Measurements from ENCODE around the gene DLGAP4.

DLGAP4 gene

GRCh38 chr20:36313926-36314325, 7.8 kb downstream of the DLGAP4 start:
- TF ChIP-seq CTCF (IDR thresholded peaks at IDR 0.05; ENCODE audit: control insufficient read depth, extremely low read depth, insufficient read depth) = no peak
- no peak overlapping the region for H3K4me3 ChIP-seq (ENCODE audit: low read depth, low read length)
- DNase-seq (ENCODE audit: low read depth) = no peak

GRCh38 chr20:36314734-36315544, 8.8 kb downstream of the DLGAP4 start:
- DNase-seq (ENCODE audit: low read depth) = no peak
- H3K4me3 ChIP-seq (ENCODE audit: low read depth, low read length) = no peak overlapping the region
- TF ChIP-seq CTCF (IDR thresholded peaks at IDR 0.05; ENCODE audit: control insufficient read depth, extremely low read depth, insufficient read depth) = no peak

GRCh38 chr20:36315545-36316351, 9.6 kb downstream of the DLGAP4 start:
- DNase-seq (ENCODE audit: low read depth) = no peak
- no peak for TF ChIP-seq CTCF (IDR thresholded peaks at IDR 0.05; ENCODE audit: control insufficient read depth, extremely low read depth, insufficient read depth)
- H3K4me3 ChIP-seq (ENCODE audit: low read depth, low read length) = no peak overlapping the region

- no peak overlapping the region for H3K4me3 ChIP-seq (ENCODE audit: low read depth, low read length)
- TF ChIP-seq CTCF (IDR thresholded peaks at IDR 0.05; ENCODE audit: control insufficient read depth, extremely low read depth, insufficient read depth) = no peak
- no peak for DNase-seq (ENCODE audit: low read depth)
These were observed 11.5 kb downstream of the DLGAP4 start for GRCh38 chr20:36317675-36318074.

- DNase-seq (ENCODE audit: low read depth) = no peak
- H3K4me3 ChIP-seq (ENCODE audit: low read depth, low read length) = no peak overlapping the region
- no peak for TF ChIP-seq CTCF (IDR thresholded peaks at IDR 0.05; ENCODE audit: control insufficient read depth, extremely low read depth, insufficient read depth)
These were observed 12.0 kb downstream of the DLGAP4 start for GRCh38 chr20:36318166-36318565.

- no peak for TF ChIP-seq CTCF (IDR thresholded peaks at IDR 0.05; ENCODE audit: control insufficient read depth, extremely low read depth, insufficient read depth)
- DNase-seq (ENCODE audit: low read depth) = no peak
- no peak overlapping the region for H3K4me3 ChIP-seq (ENCODE audit: low read depth, low read length)
These were observed 13.5 kb downstream of the DLGAP4 start for GRCh38 chr20:36319356-36320260.
